Head of caudate nucleus (tissue), 42 donors: ENCODE results near the gene RECQL5.

Experiments
- DNase-seq, 42 donors: peaks; one replicate each; pipeline versions ENCODE4 v3.0.0 to v3.0.0-alpha.2; 2020 to 2021; ENCODE audit warnings: mixed read lengths in 7 of 42
- intact Hi-C: fragments of 100-400 bp; cut with DNase I; formaldehyde crosslinking; loops from one replicate; pipeline ENCODE4 v1.15.0; 2022

Gene RECQL5

GRCh38 chr17:75691371-75691791, 24.4 kb upstream of the RECQL5 start:
- intact Hi-C loops: no loop called here
- peak in 3 of 42 donors; percentile 31 to 50 (median 40) for DNase-seq

- intact Hi-C loops: no loop called here
- peak in 4 of 42 donors; percentile 10 to 57 (median 40) for DNase-seq
Measured at GRCh38 chr17:75689441-75689873, 22.5 kb upstream of the RECQL5 start.

DNA sequence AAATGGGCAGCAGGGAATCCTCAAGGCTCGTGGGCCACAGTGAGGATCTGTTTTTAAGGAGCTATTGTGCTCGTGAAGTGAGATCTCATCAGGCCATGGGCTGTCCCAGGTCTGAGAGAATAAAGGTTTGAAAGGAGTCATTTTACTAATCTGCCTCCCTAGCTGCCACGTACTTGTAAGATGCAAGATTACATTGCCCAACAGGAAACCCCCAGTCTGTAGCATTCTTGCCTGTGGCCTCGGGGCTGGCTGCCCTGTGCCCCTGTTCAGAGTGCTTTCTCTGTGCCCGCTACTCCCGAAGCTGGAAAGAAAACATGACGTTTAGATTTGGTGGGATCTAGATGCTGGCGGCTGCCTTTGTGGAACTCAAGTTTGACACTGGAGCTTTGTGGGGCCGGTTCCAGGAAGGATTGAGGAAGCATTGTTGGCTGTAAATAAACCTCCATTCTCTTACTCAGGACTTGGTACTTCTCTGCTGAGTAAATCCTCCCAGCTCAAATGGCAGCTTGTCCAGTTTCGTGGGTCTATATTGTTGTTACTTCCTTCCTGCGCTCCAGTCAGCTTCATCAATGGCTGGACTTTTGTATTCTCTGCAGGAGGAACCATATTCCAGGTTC, 21.4 kb upstream of the RECQL5 start:
- DNase-seq: peak in 2 of 42 donors; percentile 28 to 60
- intact Hi-C loops: no loop called here

GRCh38 chr17:75685499-75685898, 18.5 kb upstream of the RECQL5 start:
- peak in 2 of 42 donors; percentile 14 to 18 for DNase-seq
- intact Hi-C loops: no loop called here

- intact Hi-C loops: no loop called here
- peak in 2 of 42 donors; percentile 25 for DNase-seq
Measured at GRCh38 chr17:75684924-75685323, 18.0 kb upstream of the RECQL5 start.

GRCh38 chr17:75684249-75684648, 17.3 kb upstream of the RECQL5 start:
- DNase-seq: no peak
- intact Hi-C loops: no loop called here

GRCh38 chr17:75683583-75683982, 16.6 kb upstream of the RECQL5 start:
- intact Hi-C loops: no loop called here
- no peak for DNase-seq

DNA sequence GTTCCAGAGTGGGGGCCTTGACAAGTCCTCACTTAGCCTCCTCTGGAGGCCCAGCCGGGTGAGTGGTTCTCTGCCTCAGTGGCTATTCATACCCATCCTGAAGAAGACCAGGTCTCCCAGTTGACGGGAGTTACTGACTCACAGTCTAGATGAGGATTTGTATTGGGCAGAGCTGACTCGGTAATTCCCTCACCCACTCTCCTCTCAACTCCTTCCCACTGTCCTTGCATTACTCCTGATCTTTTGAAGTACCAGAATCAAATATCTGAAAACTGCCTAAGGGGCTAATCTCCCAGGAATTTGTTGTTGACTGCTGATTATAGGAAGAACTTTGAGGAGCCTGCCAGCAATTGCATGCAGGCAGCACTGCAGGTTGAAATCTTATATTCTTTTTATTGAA, 14.3 kb upstream of the RECQL5 start:
- no peak for DNase-seq
- intact Hi-C loops: no loop called here

- intact Hi-C loops: no loop called here
- DNase-seq: no peak
Measured at GRCh38 chr17:75680431-75680830, 13.5 kb upstream of the RECQL5 start.

GRCh38 chr17:75679706-75680211, 12.8 kb upstream of the RECQL5 start:
- intact Hi-C loops: loop anchor here (5.0 kb wide), 1 partner anchor 73 kb away; no protein-coding TSS in a partner anchor
- peak in 26 of 42 donors; percentile 27 to 85 (median 57) for DNase-seq

DNA sequence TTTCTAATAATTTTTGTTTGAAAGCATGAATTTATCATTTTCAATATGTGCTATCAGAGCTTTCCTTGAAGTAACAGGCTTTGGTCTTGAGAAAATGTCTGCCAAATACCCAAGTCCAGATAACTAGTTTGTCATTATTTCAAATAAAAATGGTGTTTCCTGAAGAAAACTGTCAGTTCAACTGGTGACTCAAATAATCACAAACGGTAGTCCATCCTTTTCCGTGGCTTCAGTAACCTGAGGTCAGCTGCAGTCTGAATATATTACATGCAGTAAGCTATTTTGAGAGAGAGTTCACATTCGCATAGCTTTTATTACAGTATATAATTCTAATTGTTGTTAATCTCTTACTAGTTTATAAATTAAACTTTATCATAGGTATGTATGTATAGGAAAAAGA, 9.5 kb upstream of the RECQL5 start:
- intact Hi-C loops: loop anchor here (5.0 kb wide), 1 partner anchor 76 kb away; no protein-coding TSS in a partner anchor
- no peak for DNase-seq

DNA sequence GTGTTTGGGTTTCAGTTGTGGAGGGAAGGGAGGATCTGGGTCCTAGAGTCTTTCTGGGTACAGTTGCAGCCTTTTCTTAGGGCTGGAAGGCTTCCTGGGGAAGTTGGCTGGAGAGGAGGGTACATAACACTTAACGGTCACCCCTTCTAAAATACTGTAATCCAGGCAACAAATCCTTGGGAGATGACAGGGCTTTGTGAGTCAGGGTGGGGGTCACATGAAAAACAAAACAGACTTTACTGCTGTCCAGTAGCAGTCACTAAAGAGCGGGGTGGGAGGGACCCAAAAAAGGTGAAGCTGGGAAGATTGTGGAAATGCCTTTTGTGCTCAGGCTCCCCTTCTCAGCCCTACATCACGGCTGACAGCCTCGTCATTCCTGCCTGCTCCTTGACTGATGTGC, 6.5 kb upstream of the RECQL5 start:
- intact Hi-C loops: no loop called here
- no peak for DNase-seq

DNA sequence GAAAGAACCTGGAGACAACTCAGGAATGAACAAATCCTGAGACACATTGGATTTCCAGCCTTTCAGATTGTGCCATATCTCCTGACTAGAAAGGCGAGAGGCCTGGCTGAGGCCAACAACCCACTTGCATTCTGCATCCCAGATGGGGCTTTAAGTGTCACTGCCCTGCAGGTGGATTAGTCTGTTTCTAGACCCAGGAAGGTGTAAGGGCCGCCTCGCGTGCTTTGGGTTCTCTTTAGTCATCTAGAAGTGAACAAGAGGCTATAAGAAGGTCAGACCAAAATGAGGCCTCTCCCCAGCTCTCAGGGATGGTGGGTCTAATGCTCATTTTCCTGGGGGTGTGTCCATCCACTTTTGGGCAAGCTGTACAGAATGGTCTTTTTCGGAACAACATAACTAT, 5.1 kb upstream of the RECQL5 start:
- intact Hi-C loops: no loop called here
- DNase-seq: no peak

GRCh38 chr17:75670868-75671267, 3.9 kb upstream of the RECQL5 start:
- no peak for DNase-seq
- intact Hi-C loops: no loop called here

GRCh38 chr17:75668489-75668888, 1.5 kb upstream of the RECQL5 start:
- intact Hi-C loops: no loop called here
- no peak for DNase-seq

- no peak for DNase-seq
- intact Hi-C loops: no loop called here
Measured at GRCh38 chr17:75667825-75668224, 871 bp upstream of the RECQL5 start.

GRCh38 chr17:75665981-75666380, 973 bp downstream of the RECQL5 start:
- no peak for DNase-seq
- intact Hi-C loops: no loop called here

DNA sequence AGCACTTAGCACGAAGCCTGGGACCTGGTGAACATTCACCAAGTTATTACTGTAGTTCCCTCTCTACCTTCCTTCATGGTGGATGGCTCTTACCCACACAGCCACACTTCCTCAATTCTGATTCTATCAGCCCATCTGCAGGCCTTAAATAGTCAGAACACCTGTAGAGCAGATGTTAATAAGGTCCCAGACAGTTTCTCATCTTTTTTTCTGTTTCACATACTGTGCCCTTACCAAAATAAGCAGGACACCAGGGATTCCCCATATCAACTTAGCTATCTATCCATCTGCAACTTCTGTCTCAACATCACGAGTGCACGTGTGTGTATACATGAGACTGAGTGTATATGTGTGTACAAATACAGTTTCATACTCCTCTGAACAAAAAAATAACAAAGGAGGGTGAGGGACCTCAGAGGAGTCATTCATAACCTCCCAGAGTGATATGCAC, 2.8 kb downstream of the RECQL5 start:
- intact Hi-C loops: no loop called here
- DNase-seq: no peak

- intact Hi-C loops: no loop called here
Measured at GRCh38 chr17:75662511-75662910, 4.4 kb downstream of the RECQL5 start.

GRCh38 chr17:75661531-75661930, 5.4 kb downstream of the RECQL5 start:
- intact Hi-C loops: no loop called here
- peak in 36 of 42 donors; percentile 28 to 89 (median 66) for DNase-seq

More at GRCh38 chr17:75662511-75662910, 4.4 kb downstream of the RECQL5 start:
- peak in 1 of 42 donors; percentile 6 for DNase-seq

DNA sequence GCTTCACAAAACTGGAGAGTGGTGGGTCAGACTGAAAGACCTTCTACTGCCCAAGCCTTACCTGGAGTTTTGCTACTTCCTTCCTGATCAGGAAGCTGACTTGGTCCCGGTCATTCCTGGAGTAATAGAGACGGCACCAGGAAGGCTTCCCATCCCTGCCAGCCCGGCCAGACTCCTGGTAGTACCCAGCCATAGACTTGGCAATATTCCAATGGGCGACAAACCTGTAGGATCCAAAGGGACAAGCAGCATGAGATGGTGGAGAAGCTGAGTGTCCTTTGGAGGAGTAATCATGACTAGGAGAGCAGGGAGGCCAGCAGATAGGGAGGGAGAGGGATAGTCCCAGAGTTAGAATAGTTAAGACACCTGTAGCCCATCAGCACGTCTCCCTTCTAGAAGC, 8.7 kb downstream of the RECQL5 start:
- DNase-seq: peak in 1 of 42 donors; percentile 28
- intact Hi-C loops: no loop called here
